ENCODE data around the gene EHD4. TPM values are rescaled to one million over a fixed set of nuclear protein-coding genes. Genes with fewer than 3 reads are reported as not detected.

Gene EHD4
- total and polyA plus RNA-seq, 9 of the 15 experiments (the other 6 are each of a cell fraction or from before 2014, with no cell fraction given): 0.89 to 10.3 (median 6.4) TPM

GRCh38 chr15:41972253-41973242 is at the start of gene EHD4 (continued):
- no peak for TF ChIP-seq NUFIP1 (IDR thresholded peaks at IDR 0.05; ENCODE audit: partially characterized antibody)
- no peak for TF ChIP-seq ZKSCAN3 (CRISPR knock-in tag; IDR thresholded peaks at IDR 0.05)
- TF ChIP-seq MCM3 (IDR thresholded peaks at IDR 0.05): no peak
- TF ChIP-seq ZSCAN32 (CRISPR knock-in tag; IDR thresholded peaks at IDR 0.05): no peak
- peak; percentile 67; the same call in 1 of the 2 replicates for TF ChIP-seq MTA3 (IDR thresholded peaks at IDR 0.05; ENCODE audit: borderline replicate concordance)
- TF ChIP-seq, protein P1, sequence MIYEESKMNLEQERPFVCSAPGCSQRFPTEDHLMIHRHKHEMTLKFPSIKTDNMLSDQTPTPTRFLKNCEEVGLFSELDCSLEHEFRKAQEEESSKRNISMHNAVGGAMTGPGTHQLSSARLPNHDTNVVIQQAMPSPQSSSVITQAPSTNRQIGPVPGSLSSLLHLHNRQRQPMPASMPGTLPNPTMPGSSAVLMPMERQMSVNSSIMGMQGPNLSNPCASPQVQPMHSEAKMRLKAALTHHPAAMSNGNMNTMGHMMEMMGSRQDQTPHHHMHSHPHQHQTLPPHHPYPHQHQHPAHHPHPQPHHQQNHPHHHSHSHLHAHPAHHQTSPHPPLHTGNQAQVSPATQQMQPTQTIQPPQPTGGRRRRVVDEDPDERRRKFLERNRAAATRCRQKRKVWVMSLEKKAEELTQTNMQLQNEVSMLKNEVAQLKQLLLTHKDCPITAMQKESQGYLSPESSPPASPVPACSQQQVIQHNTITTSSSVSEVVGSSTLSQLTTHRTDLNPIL (CRISPR knock-in tag; IDR thresholded peaks at IDR 0.05): no peak
- TF ChIP-seq CREBBP (IDR thresholded peaks at IDR 0.05; ENCODE audit: low read depth, low read length): no peak
- no peak for TF ChIP-seq GABPB1 (CRISPR knock-in tag; IDR thresholded peaks at IDR 0.05)
- TF ChIP-seq RAD21 (CRISPR knock-in tag; conservative IDR thresholded peaks at IDR 0.05 in 1 of 2, IDR thresholded peaks at IDR 0.05 in 1 of 2): no peak
- TF ChIP-seq SRSF3 (IDR thresholded peaks at IDR 0.05; ENCODE audit: insufficient read depth, low read length): no peak
- TF ChIP-seq FOXA1 (IDR thresholded peaks at IDR 0.05; ENCODE audit: borderline replicate concordance): no peak
- peak; percentile 17 for TF ChIP-seq MAFF (IDR thresholded peaks at IDR 0.05; ENCODE audit: low read length)
- TF ChIP-seq ZNF778 (CRISPR knock-in tag; IDR thresholded peaks at IDR 0.05): no peak
- no peak for TF ChIP-seq ESRRA (IDR thresholded peaks at IDR 0.05; ENCODE audit: borderline replicate concordance, low read depth)
- TF ChIP-seq, protein P2, sequence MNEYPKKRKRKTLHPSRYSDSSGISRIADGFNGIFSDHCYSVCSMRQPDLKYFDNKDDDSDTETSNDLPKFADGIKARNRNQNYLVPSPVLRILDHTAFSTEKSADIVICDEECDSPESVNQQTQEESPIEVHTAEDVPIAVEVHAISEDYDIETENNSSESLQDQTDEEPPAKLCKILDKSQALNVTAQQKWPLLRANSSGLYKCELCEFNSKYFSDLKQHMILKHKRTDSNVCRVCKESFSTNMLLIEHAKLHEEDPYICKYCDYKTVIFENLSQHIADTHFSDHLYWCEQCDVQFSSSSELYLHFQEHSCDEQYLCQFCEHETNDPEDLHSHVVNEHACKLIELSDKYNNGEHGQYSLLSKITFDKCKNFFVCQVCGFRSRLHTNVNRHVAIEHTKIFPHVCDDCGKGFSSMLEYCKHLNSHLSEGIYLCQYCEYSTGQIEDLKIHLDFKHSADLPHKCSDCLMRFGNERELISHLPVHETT (CRISPR knock-in tag; conservative IDR thresholded peaks at IDR 0.05 in 1 of 2, IDR thresholded peaks at IDR 0.05 in 1 of 2): peak in 1 of 2 experiments; percentile 63; a peak in 1 of 4 replicates
- peak; percentile 52 for TF ChIP-seq MAFG (tag; conservative IDR thresholded peaks at IDR 0.05)
- TF ChIP-seq TCFL5 (CRISPR knock-in tag; conservative IDR thresholded peaks at IDR 0.05): no peak
- no peak for TF ChIP-seq THRAP3 (IDR thresholded peaks at IDR 0.05; ENCODE audit: borderline replicate concordance)
- no peak for TF ChIP-seq ZNF324 (CRISPR knock-in tag; IDR thresholded peaks at IDR 0.05)
- peak; percentile 92 for TF ChIP-seq RBM25 (IDR thresholded peaks at IDR 0.05; ENCODE audit: low read depth, low read length, severe bottlenecking)
- no peak for TF ChIP-seq RBM39 (optimal IDR thresholded peaks at IDR 0.05; ENCODE audit: low read depth, low read length)
- TF ChIP-seq NBN (IDR thresholded peaks at IDR 0.05; ENCODE audit: low read depth): no peak
- peak; percentile 64; the same call in 1 of the 2 replicates for TF ChIP-seq CREB3L1 (IDR thresholded peaks at IDR 0.05; ENCODE audit: borderline replicate concordance, low read depth)
- TF ChIP-seq TBL1XR1 (IDR thresholded peaks at IDR 0.05; ENCODE audit: low read length in 2 of 2): no peak

Measured in K562 (cell line).